HG03280 (cell line): Measurements from ENCODE around the gene LMF1.

Source experiments
- ATAC-seq: cut with Tn5 transposase; IDR thresholded peaks from one replicate; pipeline ENCODE4 v1.9.1; 2021; ENCODE audit warnings: mild to moderate bottlenecking, moderate library complexity; ENCODE audit not compliant: unreplicated experiment

The LMF1 gene

GRCh38 chr16:986411-986810 lies 15.6 kb upstream of the LMF1 start:
- no peak for ATAC-seq

GRCh38 chr16:985646-986400 lies 15.0 kb upstream of the LMF1 start:
- ATAC-seq, result no peak

GRCh38 chr16:984736-985636 lies 14.2 kb upstream of the LMF1 start:
- ATAC-seq, result no peak

GRCh38 chr16:984121-984694 lies 13.4 kb upstream of the LMF1 start:
- no peak for ATAC-seq

- no peak for ATAC-seq
Observed at GRCh38 chr16:983044-984030, 12.6 kb upstream of the LMF1 start.

GRCh38 chr16:982145-983043 lies 11.6 kb upstream of the LMF1 start:
- ATAC-seq, result no peak

GRCh38 chr16:981695-982144 lies 10.9 kb upstream of the LMF1 start, which contains the start of gene SOX8:
Gene SOX8 (plus strand): TSS chr16:981770. CDS start chr16:981923, 153 bp downstream.
- no peak for ATAC-seq

- ATAC-seq, result no peak
Observed at GRCh38 chr16:980595-980854, 9.7 kb upstream of the LMF1 start.

GRCh38 chr16:979859-980594 lies 9.2 kb upstream of the LMF1 start:
- no peak for ATAC-seq

- no peak for ATAC-seq
Observed at GRCh38 chr16:979147-979546, 8.4 kb upstream of the LMF1 start.

GRCh38 chr16:978403-978802 lies 7.6 kb upstream of the LMF1 start:
- ATAC-seq, result no peak

- no peak for ATAC-seq
Observed at GRCh38 chr16:977896-978295, 7.1 kb upstream of the LMF1 start.

GRCh38 chr16:977081-977701 lies 6.4 kb upstream of the LMF1 start:
- ATAC-seq, result no peak

GRCh38 chr16:976389-976931 lies 5.7 kb upstream of the LMF1 start:
- ATAC-seq, result no peak

GRCh38 chr16:975291-975690 lies 4.5 kb upstream of the LMF1 start:
- no peak for ATAC-seq

GRCh38 chr16:974611-975261 lies 4.0 kb upstream of the LMF1 start:
- no peak for ATAC-seq

- ATAC-seq, result no peak
Observed at GRCh38 chr16:974001-974601, 3.3 kb upstream of the LMF1 start.
